Lower leg skin (tissue), 3 donors: ENCODE results near the gene CCDC88C.

Experiments used
- CTCF ChIP-seq, 3 donors: fragments of 450-650 bp; IDR thresholded peaks; one replicate each; pipeline ENCODE4 v1.5.1; 2016; ENCODE audit warnings: antibody characterized with exemption in 3 of 3, mild to moderate bottlenecking in 3 of 3, moderate library complexity in 2 of 3
- POLR2A ChIP-seq, 2 donors: fragments of 450-650 bp; IDR thresholded peaks; one replicate each; pipeline ENCODE4 v1.6.1; 2016 to 2017; ENCODE audit warnings: antibody characterized with exemption in 2 of 2, mild to moderate bottlenecking in 1 of 2, moderate library complexity in 1 of 2

DNA sequence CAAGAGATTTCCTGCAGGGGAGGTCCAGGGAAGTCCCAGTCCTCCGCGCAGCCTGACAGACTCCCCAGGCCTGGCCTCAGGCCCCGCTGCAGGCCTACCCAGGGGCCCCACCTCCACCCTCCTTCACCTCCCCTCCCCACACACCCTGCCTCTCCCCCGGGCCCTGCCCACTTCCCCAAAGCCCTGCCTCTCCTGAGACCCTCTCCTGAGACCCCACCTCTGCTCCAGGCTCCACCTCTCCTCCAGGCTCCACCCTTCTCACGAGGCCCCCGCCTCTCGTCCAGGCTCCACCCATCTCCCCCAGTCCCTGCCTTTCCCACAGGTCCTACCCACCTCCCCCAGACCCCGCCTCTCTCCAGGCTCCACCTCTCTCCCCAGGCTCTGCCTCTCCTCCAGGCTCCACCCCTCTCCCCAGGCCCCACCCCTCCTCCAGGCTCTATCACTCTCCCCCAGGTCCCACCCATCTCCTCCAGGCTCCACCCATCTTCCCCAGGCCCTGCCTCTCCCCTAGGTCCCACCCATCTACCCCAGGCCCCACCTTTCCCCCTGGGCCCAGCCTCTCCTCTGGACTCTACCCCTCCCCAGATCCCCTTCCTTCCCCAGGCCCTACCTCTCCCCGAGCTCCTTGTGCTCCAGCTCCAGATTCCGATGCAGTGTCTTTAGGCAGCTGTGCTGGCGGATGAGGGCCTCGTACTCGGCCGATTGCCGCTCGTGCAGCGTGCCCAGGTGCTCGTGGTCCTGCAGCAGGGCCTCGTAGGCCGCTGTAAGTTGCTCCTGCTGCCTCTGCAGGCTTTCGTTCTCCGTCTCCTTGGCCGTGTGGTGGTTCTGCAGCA is 114.3 kb downstream of the CCDC88C start:
- TF ChIP-seq CTCF (IDR thresholded peaks at IDR 0.05) (no peak), POLR2A (IDR thresholded peaks at IDR 0.05) (no peak)
